H1 (cell line): ENCODE measurements around the gene KRT8. TPM values are rescaled to one million over a fixed set of nuclear protein-coding genes. Genes with fewer than 3 reads are reported as not detected.

Source experiments
- CTCF ChIA-PET: fragments of 300-600 bp; sonication (Branson Sonifier 250); formaldehyde crosslinking; loops from one replicate; lab custom pipeline; 2021; ENCODE audit not compliant: partially characterized antibody; lab: Charles Lee
- POLR2A ChIA-PET: fragments of 300-600 bp; sonication (Branson Sonifier 250); formaldehyde crosslinking; loops from one replicate; lab custom pipeline; 2021; ENCODE audit warnings: inconsistent platforms; ENCODE audit not compliant: partially characterized antibody; lab: Charles Lee
- DNase-seq, 2 experiments: peaks; one replicate each; pipeline versions ENCODE4 v3.0.0 to v3.0.0-alpha.2; 2010 to 2022; ENCODE audit warnings: low spot score in 2 of 2, low read depth in 1 of 2, mixed read lengths in 1 of 2
- FAIRE-seq: peaks from 2 replicates; lab custom pipeline; 2011; peaks lifted over from hg19 to GRCh38; lab: Jason Lieb, UNC
- H2AFZ ChIP-seq: 2 replicates; pipeline ENCODE4 v1.8.1; 2012; ENCODE audit warnings: low read length, inconsistent platforms
- H2AK5ac ChIP-seq: 2 replicates; pipeline ENCODE4 v1.6.1; 2013; ENCODE audit warnings: low read depth, low read length
- H2BK120ac ChIP-seq: replicated peaks from 2 replicates; pipeline ENCODE3; 2013; ENCODE audit warnings: low read depth, low read length, inconsistent platforms
- H2BK12ac ChIP-seq: 2 replicates; pipeline ENCODE4 v1.6.1; 2013; ENCODE audit warnings: low read depth, low read length
- H2BK15ac ChIP-seq: 2 replicates; pipeline ENCODE4 v1.6.1; 2013; ENCODE audit warnings: low read length
- H2BK20ac ChIP-seq: 2 replicates; pipeline ENCODE4 v1.6.1; 2013; ENCODE audit warnings: low read length
- H2BK5ac ChIP-seq: 2 replicates; pipeline ENCODE4 v1.6.1; 2013; ENCODE audit warnings: low read depth, low read length
- H3K14ac ChIP-seq: 2 replicates; pipeline ENCODE4 v1.6.1; 2013; ENCODE audit warnings: inconsistent platforms; ENCODE audit not compliant: insufficient read length
- H3K18ac ChIP-seq: 2 replicates; pipeline ENCODE4 v1.6.1; 2013; ENCODE audit warnings: low read length; ENCODE audit errors: extremely low read depth
- H3K23ac ChIP-seq: 2 replicates; pipeline ENCODE4 v1.6.1; 2013; ENCODE audit warnings: inconsistent platforms; ENCODE audit not compliant: insufficient read length
- H3K23me2 ChIP-seq: 2 replicates; pipeline ENCODE4 v1.6.1; 2013; ENCODE audit warnings: low read depth, low read length
- H3K27ac ChIP-seq: 2 replicates; pipeline ENCODE4 v1.6.1; 2011; ENCODE audit warnings: low read depth, low read length, inconsistent platforms
- H3K27me3 ChIP-seq, 4 experiments: replicated peaks in 1 of 4; 1 replicate in 1 of 4; 2 replicates in 3 of 4; pipeline versions ENCODE4 v1.6.1 to v1.8.1; 2011 to 2013; ENCODE audit warnings: low read length in 3 of 4, mild to moderate bottlenecking in 3 of 4, inconsistent platforms in 2 of 4, mixed read lengths in 2 of 4, moderate library complexity in 1 of 4; ENCODE audit not compliant: control insufficient read depth in 3 of 4, insufficient read depth in 3 of 4; ENCODE audit errors: extremely low read depth in 1 of 4
- H3K36me3 ChIP-seq, 4 experiments: 2 replicates each; pipeline versions ENCODE4 v1.6.1 to v1.8.1; 2011 to 2013; ENCODE audit warnings: mild to moderate bottlenecking in 4 of 4, low read length in 3 of 4, moderate library complexity in 2 of 4, control low read depth in 1 of 4, inconsistent platforms in 1 of 4; ENCODE audit not compliant: insufficient read depth in 4 of 4, control insufficient read depth in 2 of 4
- H3K4ac ChIP-seq: replicated peaks from 2 replicates; pipeline ENCODE3; 2013; ENCODE audit warnings: low read length, low read depth, mixed read lengths, inconsistent platforms; ENCODE audit not compliant: insufficient read length
- H3K4me1 ChIP-seq, 4 experiments: replicated peaks in 1 of 4; 1 replicate in 1 of 4; 2 replicates in 3 of 4; pipeline versions ENCODE4 v1.6.1 to v1.8.1; 2011 to 2013; ENCODE audit warnings: low read length in 3 of 4, inconsistent platforms in 2 of 4, mixed read lengths in 1 of 4; ENCODE audit not compliant: insufficient read depth in 4 of 4, control insufficient read depth in 3 of 4
- H3K4me2 ChIP-seq, 2 experiments: 2 replicates each; pipeline versions ENCODE4 v1.6.1 to v1.8.1; 2011 to 2013; ENCODE audit warnings: low read depth in 2 of 2, low read length in 2 of 2, control low read depth in 1 of 2, inconsistent platforms in 1 of 2, mild to moderate bottlenecking in 1 of 2; ENCODE audit not compliant: insufficient read depth in 1 of 2
- H3K4me3 ChIP-seq, 4 experiments: fragments of 200-600, 300-600 bp in 1 of 4; sonication (generic), shearing (Covaris generic), sonication (Bioruptor Twin) in 1 of 4; 2 replicates each; pipeline versions ENCODE4 v1.5.1 to v1.8.1; 2011 to 2016; ENCODE audit warnings: low read length in 4 of 4, low read depth in 3 of 4, control low read depth in 2 of 4, inconsistent platforms in 2 of 4, mild to moderate bottlenecking in 2 of 4, mixed read lengths in 1 of 4, moderate library complexity in 1 of 4; ENCODE audit not compliant: insufficient read depth in 2 of 4; ENCODE audit errors: extremely low read depth in 1 of 4
- H3K56ac ChIP-seq: replicated peaks from 2 replicates; pipeline ENCODE3; 2013; ENCODE audit warnings: low read depth, mild to moderate bottlenecking, mixed read lengths, low read length, inconsistent platforms; ENCODE audit not compliant: insufficient read length
- H3K79me1 ChIP-seq: 2 replicates; pipeline ENCODE4 v1.6.1; 2013; ENCODE audit warnings: low read depth, low read length, control low read depth
- H3K79me2 ChIP-seq, 2 experiments: 2 replicates each; pipeline versions ENCODE4 v1.6.1 to v1.8.1; 2012 to 2013; ENCODE audit warnings: low read length in 2 of 2, mild to moderate bottlenecking in 2 of 2, inconsistent platforms in 1 of 2; ENCODE audit not compliant: insufficient read depth in 2 of 2, control insufficient read depth in 1 of 2
- H3K9ac ChIP-seq, 4 experiments: replicated peaks in 1 of 4; 1 replicate in 1 of 4; 2 replicates in 3 of 4; pipeline versions ENCODE4 v1.6.1 to v1.8.1; 2011 to 2013; ENCODE audit warnings: low read depth in 3 of 4, low read length in 3 of 4, control low read depth in 2 of 4, mild to moderate bottlenecking in 2 of 4, moderate library complexity in 2 of 4, inconsistent platforms in 1 of 4; ENCODE audit errors: extremely low read depth in 1 of 4
- H3K9me3 ChIP-seq, 2 experiments: 2 replicates each; pipeline versions ENCODE4 v1.6.1 to v1.8.1; 2012 to 2013; ENCODE audit warnings: mild to moderate bottlenecking in 2 of 2, moderate library complexity in 2 of 2, control low read depth in 1 of 2, inconsistent platforms in 1 of 2, low read depth in 1 of 2, low read length in 1 of 2, mixed read lengths in 1 of 2; ENCODE audit not compliant: insufficient read depth in 2 of 2
- H4K20me1 ChIP-seq, 2 experiments: replicated peaks in 1 of 2; 2 replicates each; pipeline versions ENCODE3 to v1.8.1; 2011 to 2013; ENCODE audit warnings: inconsistent platforms in 2 of 2, low read length in 2 of 2, mild to moderate bottlenecking in 1 of 2; ENCODE audit not compliant: insufficient read depth in 2 of 2, control insufficient read depth in 1 of 2
- H4K5ac ChIP-seq: 2 replicates; pipeline ENCODE4 v1.6.1; 2013; ENCODE audit warnings: low read length, low read depth, mixed read lengths, inconsistent platforms; ENCODE audit not compliant: insufficient read length
- H4K8ac ChIP-seq: 2 replicates; pipeline ENCODE4 v1.8.0; 2013; ENCODE audit warnings: mild to moderate bottlenecking, moderate library complexity, low read length, inconsistent platforms; ENCODE audit not compliant: insufficient read depth; ENCODE audit errors: extremely low read depth
- H4K91ac ChIP-seq: replicated peaks from 2 replicates; pipeline ENCODE3; 2013; ENCODE audit warnings: low read length, mixed read lengths, inconsistent platforms; ENCODE audit not compliant: insufficient read length
- BCL11A ChIP-seq, 2 experiments: IDR thresholded peaks; one replicate each; pipeline ENCODE4 v1.6.1; 2011; ENCODE audit warnings: low read depth in 2 of 2, low read length in 2 of 2, mild to moderate bottlenecking in 2 of 2
- HDAC2 ChIP-seq, 2 experiments: fragments of 300-600 bp in 1 of 2; sonication (generic) in 1 of 2; IDR thresholded peaks; 2 replicates each; pipeline ENCODE4 v1.6.1; 2011 to 2012; ENCODE audit warnings: low read depth in 2 of 2, low read length in 2 of 2, mild to moderate bottlenecking in 2 of 2, moderate library complexity in 2 of 2, borderline replicate concordance in 1 of 2, inconsistent platforms in 1 of 2
- PHF8 ChIP-seq: fragments of 200-600 bp; sonication (generic); conservative IDR thresholded peaks from 2 replicates; pipeline ENCODE4 v1.7.1; 2012; ENCODE audit warnings: low read depth, mild to moderate bottlenecking, inconsistent platforms, low read length, moderate library complexity
- WGBS, 2 experiments: shearing (Covaris generic) in 1 of 2; methylation state at CpG; one replicate each; pipeline versions ENCODE4 v1.1.6 to v1.1.7; 2013 to 2015; ENCODE audit warnings: low lambda C conversion rate in 2 of 2, mixed read lengths in 2 of 2, inconsistent platforms in 1 of 2, low coverage in 1 of 2, missing lambda C conversion rate in 1 of 2; ENCODE audit not compliant: insufficient replicate concordance in 2 of 2, insufficient coverage in 1 of 2, insufficient read length in 1 of 2; ENCODE audit errors: extremely low coverage in 1 of 2, missing lambda C conversion rate in 1 of 2; 5-methylcytosine and 5-hydroxymethylcytosine counted together
- polyA plus RNA-seq, 7 experiments: library from polyadenylated mRNA; depleted of rRNA in 3 of 7; stranded (reverse) in 5 of 7; unstranded in 2 of 7; fragments of >200 nt in 5 of 7; fragments of 200-250 nt in 2 of 7; gene quantifications; 1 replicate in 5 of 7; 2 replicates in 1 of 7; 4 replicates in 1 of 7; pipeline versions ENCODE4 v1.2.1 to v1.2.3, GENCODE V29; 2011 to 2013; ENCODE audit warnings: missing spikeins in 2 of 7, mixed read lengths in 2 of 7
- total RNA-seq: library from RNA; stranded (reverse); fragmentation: NEBNext Ultra II Directional; extraction: Animal tissue kit (Norgen Biotek cat#: 25700); gene quantifications from 2 replicates; pipeline ENCODE4 v1.2.1, GENCODE V29; 2021

KRT8 gene
- total and polyA plus RNA-seq, 2 of the 8 experiments (the other 6 are each of a cell fraction or from before 2014, with no cell fraction given), result 280 to 290 TPM

DNA sequence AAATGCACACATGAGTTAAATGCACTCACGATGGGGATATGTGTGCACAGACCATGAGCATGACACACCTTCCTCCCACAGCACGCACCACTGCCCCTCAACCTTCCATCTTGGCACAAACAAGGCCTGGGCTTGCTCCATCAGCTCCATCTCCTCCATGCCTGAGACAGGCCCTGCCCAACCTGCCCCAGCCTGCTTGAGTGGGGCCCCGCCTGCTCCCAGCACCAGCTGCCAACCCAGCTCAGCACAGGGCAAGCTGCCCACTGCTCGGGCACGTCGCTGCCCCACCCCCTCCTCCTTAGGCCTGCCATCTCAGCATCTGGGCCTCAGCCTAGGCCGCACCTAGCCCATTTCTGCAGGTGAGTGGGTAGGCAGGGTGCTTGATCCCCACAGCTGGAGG lies 28.5 kb downstream of the KRT8 start:
- H3K79me1 ChIP-seq, result no peaks in the 10 kb centered on the region
- no peak for TF ChIP-seq PHF8
- no peak for TF ChIP-seq BCL11A (IDR thresholded peaks at IDR 0.05; ENCODE audit: low read depth in 2 of 2, low read length in 2 of 2)
- no peak for TF ChIP-seq HDAC2 (IDR thresholded peaks at IDR 0.05; ENCODE audit: borderline replicate concordance in 1 of 2, low read depth in 2 of 2, low read length in 2 of 2)
- TF ChIP-seq, all 59 proteins: peak for 0
- H3K4me1 ChIP-seq, result peaks cover 0 to 8% (median 4%) of the 10 kb centered on the region in 4 experiments; a peak in 4 of 7 replicates
- H4K5ac ChIP-seq, result no peak overlapping the region
- 89% methylated on average over 7 of the region's 7 CpGs; no CpG with 5 or more reads in 1 of the 2 experiments for WGBS, 2 experiments
- H3K18ac ChIP-seq, result no peak overlapping the region
- no peak overlapping the region for H4K8ac ChIP-seq
- H2AFZ ChIP-seq, result no peak overlapping the region
- DNase-seq (no peak), FAIRE-seq (no peak)
- ChIA-PET POLR2A (no interaction called here), CTCF (interaction anchor here (0.6 to 36.8 kb wide), 13 partner anchors 7 to 506 kb away, joined by 3 to 1250 read pairs (median 22); partner anchors contain the start of genes KRT8 and KRT85)
- no peak overlapping the region for H3K14ac ChIP-seq
- no peak overlapping the region for H2BK20ac ChIP-seq
- no peak overlapping the region for H3K9ac ChIP-seq
- H2BK12ac ChIP-seq, result peak overlapping the region; percentile 11; the same call in 1 of the 2 replicates
- H3K4ac ChIP-seq, result no peak overlapping the region
- H3K27ac ChIP-seq, result no peak overlapping the region
- H3K36me3 ChIP-seq, result no peaks in the 10 kb centered on the region
- H3K23ac ChIP-seq, result no peak overlapping the region
- no peak overlapping the region for H4K91ac ChIP-seq
- H3K56ac ChIP-seq, result no peak overlapping the region
- peaks cover 0 to 1% of the 10 kb centered on the region in 2 experiments for H4K20me1 ChIP-seq
- no peak overlapping the region for H3K4me2 ChIP-seq
- H3K23me2 ChIP-seq, result peaks cover 8% of the 10 kb centered on the region; the same call in 1 of the 2 replicates
- peaks cover 0 to 22% (median 17%) of the 10 kb centered on the region in 4 experiments; a peak in 5 of 7 replicates for H3K27me3 ChIP-seq
- no peak overlapping the region for H3K4me3 ChIP-seq
- H3K9me3 ChIP-seq, result no peaks in the 10 kb centered on the region
- no peak overlapping the region; the same call in 1 of the 2 replicates for H2AK5ac ChIP-seq
- no peak overlapping the region for H2BK120ac ChIP-seq
- H2BK5ac ChIP-seq, result no peak overlapping the region
- H3K79me2 ChIP-seq, result no peaks in the 10 kb centered on the region
- H2BK15ac ChIP-seq, result no peak overlapping the region
